Measurements from ENCODE around the gene ARHGAP32.

GRCh38 chr11:129190087-129190486, 2.0 kb downstream of the ARHGAP32 start:
- TF ChIP-seq CTCF (IDR thresholded peaks at IDR 0.05) (no peak), POLR2A (IDR thresholded peaks at IDR 0.05) (no peak)

All from heart left ventricle (tissue), 13 donors.